Epithelial cell of proximal tubule (primary cell): ENCODE measurements around the gene GPR37L1. TPM values are rescaled to one million over a fixed set of nuclear protein-coding genes. Genes with fewer than 3 reads are reported as not detected.

Experiments
- DNase-seq: peaks from one replicate; pipeline ENCODE4 v3.0.0-alpha.2; 2011; ENCODE audit warnings: low read depth
- H3K4me3 ChIP-seq: 2 replicates; pipeline ENCODE4 v1.5.1; 2011; ENCODE audit warnings: low read depth, mild to moderate bottlenecking, low read length
- CTCF ChIP-seq: conservative IDR thresholded peaks from 2 replicates; pipeline ENCODE4 v1.5.1; 2012; ENCODE audit warnings: low read depth, mild to moderate bottlenecking, low read length
- total RNA-seq: library from RNA; depleted of rRNA; stranded (reverse); fragments of >200 nt; gene quantifications from 2 replicates; pipeline ENCODE4 v1.2.3, GENCODE V29; 2015

GPR37L1 gene
- total RNA-seq, 1 donor from 2014 or later = 0.06 TPM

- no peak for TF ChIP-seq CTCF
- no peak overlapping the region for H3K4me3 ChIP-seq
- no peak for DNase-seq
These were observed 21.5 kb upstream of the GPR37L1 start for GRCh38 chr1:202101184-202101583.

GRCh38 chr1:202104073-202104472 is 18.6 kb upstream of the GPR37L1 start:
- H3K4me3 ChIP-seq = no peak overlapping the region
- TF ChIP-seq CTCF = no peak
- no peak for DNase-seq

- peak; percentile 78 for DNase-seq
- TF ChIP-seq CTCF = no peak
- no peak overlapping the region for H3K4me3 ChIP-seq
These were observed 17.0 kb upstream of the GPR37L1 start for GRCh38 chr1:202105571-202106339.

GRCh38 chr1:202106340-202107254 is 16.1 kb upstream of the GPR37L1 start:
- no peak for TF ChIP-seq CTCF
- H3K4me3 ChIP-seq = no peak overlapping the region
- no peak for DNase-seq

- TF ChIP-seq CTCF = no peak
These were observed 15.4 kb upstream of the GPR37L1 start for GRCh38 chr1:202107321-202107761.

GRCh38 chr1:202107801-202108731 is 14.7 kb upstream of the GPR37L1 start:
- DNase-seq = no peak
- no peak for TF ChIP-seq CTCF
- no peak overlapping the region for H3K4me3 ChIP-seq

More at GRCh38 chr1:202107321-202107761, 15.4 kb upstream of the GPR37L1 start:
- H3K4me3 ChIP-seq = no peak overlapping the region
- no peak for DNase-seq
